22Rv1 (cell line): ENCODE data around the gene RPAP3.

ENCODE experiments used
- H3K27ac ChIP-seq: fragments of 450-650 bp; 2 replicates; pipeline ENCODE4 v1.5.1; 2017
- CTCF ChIP-seq: fragments of 450-650 bp; IDR thresholded peaks from 2 replicates; pipeline ENCODE4 v1.5.1; 2017; ENCODE audit warnings: mild to moderate bottlenecking
- ZFX ChIP-seq: fragments of 450-650 bp; IDR thresholded peaks from 2 replicates; pipeline ENCODE4 v1.6.1; 2017; ENCODE audit warnings: antibody characterized with exemption, borderline replicate concordance

Gene RPAP3

GRCh38 chr12:47736216-47736615, 30.4 kb upstream of the RPAP3 start:
- H3K27ac ChIP-seq = no peak overlapping the region
- no peak for TF ChIP-seq ZFX
- no peak for TF ChIP-seq CTCF

- H3K27ac ChIP-seq = no peak overlapping the region
- no peak for TF ChIP-seq CTCF
These were observed 29.8 kb upstream of the RPAP3 start for GRCh38 chr12:47735649-47736048.

GRCh38 chr12:47734725-47735480, 29.1 kb upstream of the RPAP3 start:
- H3K27ac ChIP-seq = no peak overlapping the region
- TF ChIP-seq CTCF (no peak), ZFX (no peak)

GRCh38 chr12:47733142-47733541, 27.3 kb upstream of the RPAP3 start:
- H3K27ac ChIP-seq = no peak overlapping the region
- no peak for TF ChIP-seq CTCF
- TF ChIP-seq ZFX = no peak

- H3K27ac ChIP-seq = no peak overlapping the region
- TF ChIP-seq ZFX = no peak
- no peak for TF ChIP-seq CTCF
These were observed 26.7 kb upstream of the RPAP3 start for GRCh38 chr12:47732504-47732903.

GRCh38 chr12:47731723-47732122, 25.9 kb upstream of the RPAP3 start:
- H3K27ac ChIP-seq = no peak overlapping the region
- no peak for TF ChIP-seq ZFX
- no peak for TF ChIP-seq CTCF

- no peak overlapping the region for H3K27ac ChIP-seq
- TF ChIP-seq ZFX = no peak
- TF ChIP-seq CTCF = no peak
These were observed 24.5 kb upstream of the RPAP3 start for GRCh38 chr12:47730341-47730744.
